ENCODE results near the gene ZNF57. TPM values are rescaled to one million over a fixed set of nuclear protein-coding genes. Genes with fewer than 3 reads are reported as not detected.

ZNF57 gene
- total and polyA plus RNA-seq, 2 of the 13 experiments (the other 11 are each of a cell fraction or from before 2014, with no cell fraction given) = 6.6 to 17.5 TPM

DNA sequence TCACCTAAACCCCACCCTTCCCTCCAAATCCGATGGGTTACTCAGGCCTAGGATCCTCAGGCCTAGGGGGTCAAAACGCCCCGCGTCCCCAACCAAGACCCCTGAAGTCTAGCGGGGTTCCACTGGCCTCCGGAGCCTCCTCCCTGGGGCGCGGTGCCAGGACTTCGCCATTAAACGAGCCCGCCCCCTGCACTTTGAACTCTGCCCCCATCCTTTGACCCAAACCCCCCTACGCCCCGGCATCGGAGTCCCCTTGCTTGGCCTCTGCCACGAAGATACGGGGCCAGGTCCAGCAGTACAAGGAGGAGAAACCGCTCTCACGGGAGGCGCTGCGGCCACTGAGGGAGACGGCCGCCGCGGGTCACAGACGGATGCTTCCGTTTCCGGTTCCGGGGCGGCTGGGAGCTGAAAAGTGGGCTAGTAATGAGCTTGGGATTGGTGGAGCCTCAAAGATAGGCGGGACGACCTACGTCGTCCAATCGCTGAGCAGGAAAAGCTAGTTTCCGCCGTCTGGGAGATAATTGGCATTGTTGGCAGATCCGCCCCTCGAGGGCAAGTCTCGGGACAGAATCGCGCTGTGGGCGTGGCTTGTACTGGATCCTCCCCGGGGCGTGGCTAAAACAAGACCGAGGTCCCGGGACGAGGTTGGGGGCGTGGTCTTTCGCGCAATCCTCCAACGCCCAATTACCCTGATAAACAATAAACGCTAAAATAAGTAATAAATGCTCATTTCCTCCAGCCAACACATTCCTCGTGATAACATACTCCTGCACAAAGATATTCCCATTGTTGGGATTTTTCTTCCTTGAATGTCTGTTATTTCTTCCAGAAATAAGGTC, 49.8 kb downstream of the ZNF57 start (continued):
- TF ChIP-seq, protein P1, sequence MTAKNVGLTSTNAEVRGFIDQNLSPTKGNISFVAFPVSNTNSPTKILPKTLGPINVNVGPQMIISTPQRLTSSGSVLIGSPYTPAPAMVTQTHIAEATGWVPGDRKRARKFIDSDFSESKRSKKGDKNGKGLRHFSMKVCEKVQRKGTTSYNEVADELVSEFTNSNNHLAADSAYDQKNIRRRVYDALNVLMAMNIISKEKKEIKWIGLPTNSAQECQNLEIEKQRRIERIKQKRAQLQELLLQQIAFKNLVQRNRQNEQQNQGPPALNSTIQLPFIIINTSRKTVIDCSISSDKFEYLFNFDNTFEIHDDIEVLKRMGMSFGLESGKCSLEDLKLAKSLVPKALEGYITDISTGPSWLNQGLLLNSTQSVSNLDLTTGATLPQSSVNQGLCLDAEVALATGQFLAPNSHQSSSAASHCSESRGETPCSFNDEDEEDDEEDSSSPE (CRISPR knock-in tag; IDR thresholded peaks at IDR 0.05) = peak; percentile 26; the same call in 1 of the 2 replicates
- TF ChIP-seq PHF8 (CRISPR knock-in tag; IDR thresholded peaks at IDR 0.05) = peak; percentile 91
- TF ChIP-seq, protein P2, sequence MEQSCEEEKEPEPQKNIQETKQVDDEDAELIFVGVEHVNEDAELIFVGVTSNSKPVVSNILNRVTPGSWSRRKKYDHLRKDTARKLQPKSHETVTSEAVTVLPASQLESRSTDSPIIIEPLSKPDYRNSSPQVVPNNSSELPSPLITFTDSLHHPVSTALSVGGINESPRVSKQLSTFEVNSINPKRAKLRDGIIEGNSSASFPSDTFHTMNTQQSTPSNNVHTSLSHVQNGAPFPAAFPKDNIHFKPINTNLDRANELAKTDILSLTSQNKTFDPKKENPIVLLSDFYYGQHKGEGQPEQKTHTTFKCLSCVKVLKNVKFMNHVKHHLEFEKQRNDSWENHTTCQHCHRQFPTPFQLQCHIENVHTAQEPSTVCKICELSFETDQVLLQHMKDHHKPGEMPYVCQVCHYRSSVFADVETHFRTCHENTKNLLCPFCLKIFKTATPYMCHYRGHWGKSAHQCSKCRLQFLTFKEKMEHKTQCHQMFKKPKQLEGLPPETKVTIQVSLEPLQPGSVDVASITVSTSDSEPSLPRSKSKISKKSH (CRISPR knock-in tag; IDR thresholded peaks at IDR 0.05; ENCODE audit: borderline replicate concordance) = peak; percentile 72; the same call in 1 of the 2 replicates
- no peak; the same call in 1 of the 2 replicates for TF ChIP-seq ZNF44 (CRISPR knock-in tag; IDR thresholded peaks at IDR 0.05)
- TF ChIP-seq GZF1 (CRISPR knock-in tag; IDR thresholded peaks at IDR 0.05) = no peak
- peak; percentile 74 for TF ChIP-seq YY1 (IDR thresholded peaks at IDR 0.05; ENCODE audit: insufficient read depth, insufficient replicate concordance, low read depth, low read length)
- TF ChIP-seq, protein P3, sequence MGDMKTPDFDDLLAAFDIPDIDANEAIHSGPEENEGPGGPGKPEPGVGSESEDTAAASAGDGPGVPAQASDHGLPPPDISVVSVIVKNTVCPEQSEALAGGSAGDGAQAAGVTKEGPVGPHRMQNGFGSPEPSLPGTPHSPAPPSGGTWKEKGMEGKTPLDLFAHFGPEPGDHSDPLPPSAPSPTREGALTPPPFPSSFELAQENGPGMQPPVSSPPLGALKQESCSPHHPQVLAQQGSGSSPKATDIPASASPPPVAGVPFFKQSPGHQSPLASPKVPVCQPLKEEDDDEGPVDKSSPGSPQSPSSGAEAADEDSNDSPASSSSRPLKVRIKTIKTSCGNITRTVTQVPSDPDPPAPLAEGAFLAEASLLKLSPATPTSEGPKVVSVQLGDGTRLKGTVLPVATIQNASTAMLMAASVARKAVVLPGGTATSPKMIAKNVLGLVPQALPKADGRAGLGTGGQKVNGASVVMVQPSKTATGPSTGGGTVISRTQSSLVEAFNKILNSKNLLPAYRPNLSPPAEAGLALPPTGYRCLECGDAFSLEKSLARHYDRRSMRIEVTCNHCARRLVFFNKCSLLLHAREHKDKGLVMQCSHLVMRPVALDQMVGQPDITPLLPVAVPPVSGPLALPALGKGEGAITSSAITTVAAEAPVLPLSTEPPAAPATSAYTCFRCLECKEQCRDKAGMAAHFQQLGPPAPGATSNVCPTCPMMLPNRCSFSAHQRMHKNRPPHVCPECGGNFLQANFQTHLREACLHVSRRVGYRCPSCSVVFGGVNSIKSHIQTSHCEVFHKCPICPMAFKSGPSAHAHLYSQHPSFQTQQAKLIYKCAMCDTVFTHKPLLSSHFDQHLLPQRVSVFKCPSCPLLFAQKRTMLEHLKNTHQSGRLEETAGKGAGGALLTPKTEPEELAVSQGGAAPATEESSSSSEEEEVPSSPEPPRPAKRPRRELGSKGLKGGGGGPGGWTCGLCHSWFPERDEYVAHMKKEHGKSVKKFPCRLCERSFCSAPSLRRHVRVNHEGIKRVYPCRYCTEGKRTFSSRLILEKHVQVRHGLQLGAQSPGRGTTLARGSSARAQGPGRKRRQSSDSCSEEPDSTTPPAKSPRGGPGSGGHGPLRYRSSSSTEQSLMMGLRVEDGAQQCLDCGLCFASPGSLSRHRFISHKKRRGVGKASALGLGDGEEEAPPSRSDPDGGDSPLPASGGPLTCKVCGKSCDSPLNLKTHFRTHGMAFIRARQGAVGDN (CRISPR knock-in tag; IDR thresholded peaks at IDR 0.05) = peak; percentile 85
- TF ChIP-seq, protein P4, sequence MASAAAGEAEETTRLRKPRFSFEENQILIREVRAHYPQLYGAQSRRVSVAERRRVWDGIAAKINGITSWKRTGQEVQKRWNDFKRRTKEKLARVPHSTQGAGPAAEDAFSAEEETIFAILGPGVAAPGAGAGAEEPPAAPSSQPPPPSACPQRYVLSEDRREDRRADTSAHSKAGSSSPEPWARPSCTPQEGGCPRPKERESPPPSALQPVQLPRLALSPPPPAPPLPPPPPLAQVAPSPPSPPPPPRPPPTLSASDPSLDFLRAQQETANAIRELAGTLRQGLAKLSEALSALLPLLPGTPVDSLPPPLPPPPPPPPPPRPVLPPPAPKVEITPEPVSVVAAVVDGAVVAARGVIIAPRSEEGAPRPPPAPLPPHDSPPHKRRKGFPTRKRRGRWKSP (CRISPR knock-in tag; IDR thresholded peaks at IDR 0.05) = peak; percentile 27
- no peak for TF ChIP-seq ZFP36 (IDR thresholded peaks at IDR 0.05; ENCODE audit: borderline replicate concordance, low read depth, low read length, partially characterized antibody)
- no peak; the same call in 1 of the 2 replicates for TF ChIP-seq GFI1 (CRISPR knock-in tag; IDR thresholded peaks at IDR 0.05; ENCODE audit: borderline replicate concordance)
- no peak for TF ChIP-seq ATF7-NPFF (CRISPR knock-in tag; IDR thresholded peaks at IDR 0.05; ENCODE audit: low read depth)
- TF ChIP-seq FOXK2 (IDR thresholded peaks at IDR 0.05) = no peak
- TF ChIP-seq ZNF83 (CRISPR knock-in tag; IDR thresholded peaks at IDR 0.05; ENCODE audit: borderline replicate concordance) = no peak
- no peak for TF ChIP-seq ZNF879 (CRISPR knock-in tag; IDR thresholded peaks at IDR 0.05)
- TF ChIP-seq, protein P5, sequence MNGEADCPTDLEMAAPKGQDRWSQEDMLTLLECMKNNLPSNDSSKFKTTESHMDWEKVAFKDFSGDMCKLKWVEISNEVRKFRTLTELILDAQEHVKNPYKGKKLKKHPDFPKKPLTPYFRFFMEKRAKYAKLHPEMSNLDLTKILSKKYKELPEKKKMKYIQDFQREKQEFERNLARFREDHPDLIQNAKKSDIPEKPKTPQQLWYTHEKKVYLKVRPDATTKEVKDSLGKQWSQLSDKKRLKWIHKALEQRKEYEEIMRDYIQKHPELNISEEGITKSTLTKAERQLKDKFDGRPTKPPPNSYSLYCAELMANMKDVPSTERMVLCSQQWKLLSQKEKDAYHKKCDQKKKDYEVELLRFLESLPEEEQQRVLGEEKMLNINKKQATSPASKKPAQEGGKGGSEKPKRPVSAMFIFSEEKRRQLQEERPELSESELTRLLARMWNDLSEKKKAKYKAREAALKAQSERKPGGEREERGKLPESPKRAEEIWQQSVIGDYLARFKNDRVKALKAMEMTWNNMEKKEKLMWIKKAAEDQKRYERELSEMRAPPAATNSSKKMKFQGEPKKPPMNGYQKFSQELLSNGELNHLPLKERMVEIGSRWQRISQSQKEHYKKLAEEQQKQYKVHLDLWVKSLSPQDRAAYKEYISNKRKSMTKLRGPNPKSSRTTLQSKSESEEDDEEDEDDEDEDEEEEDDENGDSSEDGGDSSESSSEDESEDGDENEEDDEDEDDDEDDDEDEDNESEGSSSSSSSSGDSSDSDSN (CRISPR knock-in tag; IDR thresholded peaks at IDR 0.05) = peak; percentile 43; the same call in 1 of the 2 replicates
- peak; percentile 91 for TF ChIP-seq POLR2A (IDR thresholded peaks at IDR 0.05; ENCODE audit: insufficient read depth in 1 of 2, low read depth in 2 of 2, low read length in 2 of 2)
- TF ChIP-seq KDM2A (CRISPR knock-in tag; IDR thresholded peaks at IDR 0.05; ENCODE audit: borderline replicate concordance, low read depth) = peak; percentile 81
- TF ChIP-seq CAMTA2 (CRISPR knock-in tag; IDR thresholded peaks at IDR 0.05; ENCODE audit: borderline replicate concordance) = peak; percentile 67; the same call in 1 of the 2 replicates
